Myocyte (in vitro differentiated cells): Measurements from ENCODE around the gene MRI1. TPM values are rescaled to one million over a fixed set of nuclear protein-coding genes. Genes with fewer than 3 reads are reported as not detected.
"Not testable (repeated sequence)": the region's sequence is repeated elsewhere in the genome, so short reads cannot be mapped to it uniquely, and the experiment has no call there.

Experiments
- DNase-seq: peaks from one replicate; pipeline ENCODE4 v3.0.0-alpha.2; 2012; ENCODE audit warnings: low read depth
- polyA plus RNA-seq: library from polyadenylated mRNA; unstranded; fragments of >200 nt; gene quantifications from one replicate; pipeline ENCODE4 v1.2.1, GENCODE V29; 2012; ENCODE audit warnings: missing spikeins
- total RNA-seq: library from RNA; depleted of rRNA; stranded (reverse); fragments of >200 nt; gene quantifications from 2 replicates; pipeline ENCODE4 v1.2.3, GENCODE V29; 2014

Gene MRI1
- total RNA-seq = 36.0 and 37.2 TPM in 2 replicates
- 23.3 TPM for polyA plus RNA-seq

- DNase-seq = peak; percentile 85
Measured at GRCh38 chr19:13764101-13764807, at the start of gene MRI1. Gene MRI1, plus strand, starts transcription at chr19:13764522. Its CDS starts 67 bp downstream, at chr19:13764589.

- no peak for DNase-seq
Measured at GRCh38 chr19:13717194-13717643, 47.1 kb upstream of the MRI1 start.

GRCh38 chr19:13718733-13719132 lies 45.6 kb upstream of the MRI1 start:
- DNase-seq = peak; percentile 88

- no peak for DNase-seq
Measured at GRCh38 chr19:13722146-13722545, 42.2 kb upstream of the MRI1 start.

- no peak for DNase-seq
Measured at GRCh38 chr19:13723206-13723605, 41.1 kb upstream of the MRI1 start.

- no peak for DNase-seq
Measured at GRCh38 chr19:13726323-13726722, 38.0 kb upstream of the MRI1 start.

GRCh38 chr19:13727798-13728197 lies 36.5 kb upstream of the MRI1 start:
- DNase-seq = no peak

- no peak for DNase-seq
Measured at GRCh38 chr19:13729859-13730258, 34.5 kb upstream of the MRI1 start.

- DNase-seq = peak; percentile 96
Measured at GRCh38 chr19:13731147-13731964, 33.0 kb upstream of the MRI1 start.

- DNase-seq = no peak
Measured at GRCh38 chr19:13732337-13732736, 32.0 kb upstream of the MRI1 start.

GRCh38 chr19:13734751-13735150 lies 29.6 kb upstream of the MRI1 start:
- DNase-seq = no peak

- DNase-seq = no peak
Measured at GRCh38 chr19:13738073-13738472, 26.2 kb upstream of the MRI1 start.

- DNase-seq = no peak
Measured at GRCh38 chr19:13741893-13742292, 22.4 kb upstream of the MRI1 start.

- no peak for DNase-seq
Measured at GRCh38 chr19:13742756-13743155, 21.6 kb upstream of the MRI1 start.

- DNase-seq = no peak
Measured at GRCh38 chr19:13744174-13744573, 20.1 kb upstream of the MRI1 start.

GRCh38 chr19:13747098-13747453 lies 17.2 kb upstream of the MRI1 start:
- no peak for DNase-seq

GRCh38 chr19:13748169-13748828 lies 16.0 kb upstream of the MRI1 start:
- no peak for DNase-seq

GRCh38 chr19:13751436-13751835 lies 12.9 kb upstream of the MRI1 start:
- no peak for DNase-seq

- not testable (repeated sequence) for DNase-seq
Measured at GRCh38 chr19:13753622-13754021, 10.7 kb upstream of the MRI1 start.

- DNase-seq = no peak
Measured at GRCh38 chr19:13756210-13756609, 8.1 kb upstream of the MRI1 start.

GRCh38 chr19:13757805-13758772 lies 6.2 kb upstream of the MRI1 start:
- DNase-seq = no peak
